BJ (cell line): ENCODE data around the gene TMEM266. TPM values are rescaled to one million over a fixed set of nuclear protein-coding genes. Genes with fewer than 3 reads are reported as not detected.

Experiments used
- CTCF ChIA-PET: fragments of 350-600 bp; formaldehyde crosslinking; extraction: SDS; loops from one replicate; lab custom pipeline; 2021; ENCODE audit warnings: antibody characterized with exemption, inconsistent platforms; lab: Yijun Ruan, JAX
- POLR2A ChIA-PET: fragments of 300-600 bp; sonication (Branson Sonifier 250); formaldehyde crosslinking; extraction: SDS; loops from one replicate; lab custom pipeline; 2021; ENCODE audit warnings: antibody characterized with exemption; lab: Charles Lee
- DNase-seq: peaks from one replicate; pipeline ENCODE4 v3.0.0-alpha.2; 2011; ENCODE audit warnings: low read depth
- H3K27me3 ChIP-seq: 2 replicates; pipeline ENCODE4 v1.6.0; 2011; ENCODE audit warnings: low read length; ENCODE audit not compliant: control insufficient read depth, insufficient read depth
- H3K36me3 ChIP-seq: 2 replicates; pipeline ENCODE4 v1.5.1; 2011; ENCODE audit warnings: low read length; ENCODE audit not compliant: control insufficient read depth, insufficient read depth
- H3K4me3 ChIP-seq: 2 replicates; pipeline ENCODE4 v1.5.1; 2011; ENCODE audit warnings: low read depth, mild to moderate bottlenecking, control low read depth, low read length
- CTCF ChIP-seq: IDR thresholded peaks from 2 replicates; pipeline ENCODE4 v1.5.1; 2011; ENCODE audit warnings: low read depth, mild to moderate bottlenecking, control low read depth, inconsistent platforms, low read length, moderate library complexity; ENCODE audit not compliant: insufficient read depth
- polyA plus RNA-seq: library from polyadenylated mRNA; depleted of rRNA; stranded (reverse); fragments of >200 nt; gene quantifications from 2 replicates; pipeline ENCODE4 v1.2.3, GENCODE V29; 2011

The TMEM266 gene
- polyA plus RNA-seq, 1 experiment = 0.18 TPM

- Histone ChIP-seq H3K36me3 (no peaks in the 10 kb centered on the region), H3K4me3 (no peak overlapping the region), H3K27me3 (no peaks in the 10 kb centered on the region)
- DNase-seq = no peak
- ChIA-PET CTCF (interaction anchor here (0.5 to 2.7 kb wide), 5 partner anchors 17 to 31 kb away, joined by 3 to 17 read pairs (median 3); no protein-coding TSS in a partner anchor), POLR2A (no interaction called here)
- TF ChIP-seq CTCF = no peak
Observed at GRCh38 chr15:76168237-76168984, 108.6 kb downstream of the TMEM266 start.

GRCh38 chr15:76169018-76169417 lies 109.2 kb downstream of the TMEM266 start:
- Histone ChIP-seq H3K27me3 (no peaks in the 10 kb centered on the region), H3K4me3 (no peak overlapping the region), H3K36me3 (no peaks in the 10 kb centered on the region)
- TF ChIP-seq CTCF = no peak
- ChIA-PET CTCF (interaction anchor here (1.4 to 2.9 kb wide), 5 partner anchors 16 to 21 kb away, joined by 3 to 17 read pairs (median 11); no protein-coding TSS in a partner anchor), POLR2A (no interaction called here)
- no peak for DNase-seq

- CTCF ChIA-PET = interaction anchor here (1.4 to 2.9 kb wide), 3 partner anchors 15 to 22 kb away, joined by 3 to 17 read pairs (median 11); no protein-coding TSS in a partner anchor
- no peak for TF ChIP-seq CTCF
- DNase-seq = peak; percentile 59
- POLR2A ChIA-PET = no interaction called here
- Histone ChIP-seq H3K36me3 (no peaks in the 10 kb centered on the region), H3K4me3 (no peak overlapping the region), H3K27me3 (no peaks in the 10 kb centered on the region)
Observed at GRCh38 chr15:76169911-76170800, 110.4 kb downstream of the TMEM266 start.

GRCh38 chr15:76172782-76173181 lies 113.0 kb downstream of the TMEM266 start:
- CTCF ChIA-PET = interaction anchor here (1.4 to 1.8 kb wide), 3 partner anchors 12 to 22 kb away, joined by 3 to 5 read pairs (median 3); no protein-coding TSS in a partner anchor

More at GRCh38 chr15:76172782-76173181, 113.0 kb downstream of the TMEM266 start:
- no peak for DNase-seq
- POLR2A ChIA-PET = no interaction called here
- Histone ChIP-seq H3K36me3 (no peaks in the 10 kb centered on the region), H3K4me3 (no peak overlapping the region), H3K27me3 (no peaks in the 10 kb centered on the region)
- no peak for TF ChIP-seq CTCF
